GM23338 (cell line): ENCODE measurements around the gene DUS2. TPM values are rescaled to one million over a fixed set of nuclear protein-coding genes. Genes with fewer than 3 reads are reported as not detected.
"Not testable (repeated sequence)": the region's sequence is repeated elsewhere in the genome, so short reads cannot be mapped to it uniquely, and the experiment has no call there.

ENCODE experiments used
- ATAC-seq: fragments of 200-7000 bp; cut with Tn5 transposase; 3 replicates; pipeline ENCODE4 v1.9.1; 2020
- DNase-seq: peaks from one replicate; pipeline ENCODE4 v3.0.0-alpha.2; 2015; ENCODE audit warnings: low spot score
- H2AFZ ChIP-seq: fragments of 200-600 bp; sonication (generic); 2 replicates; pipeline ENCODE4 v1.8.0; 2016; ENCODE audit warnings: antibody characterized with exemption, mild to moderate bottlenecking, moderate library complexity
- H3F3A ChIP-seq: fragments of 200-600 bp; sonication (generic); replicated peaks from 2 replicates; pipeline ENCODE4 v1.8.0; 2017; ENCODE audit warnings: antibody characterized with exemption, mixed run types, low read depth
- H3K27ac ChIP-seq: fragments of 200-600 bp; sonication (generic); 2 replicates; pipeline ENCODE4 v1.6.1; 2016; ENCODE audit warnings: low read depth
- H3K27me3 ChIP-seq: fragments of 200-600 bp; sonication (generic); 2 replicates; pipeline ENCODE4 v1.8.0; 2016; ENCODE audit warnings: mild to moderate bottlenecking, mixed run types, moderate library complexity; ENCODE audit not compliant: insufficient read depth
- H3K36me3 ChIP-seq: fragments of 200-600 bp; sonication (generic); 2 replicates; pipeline ENCODE4 v1.8.0; 2016; ENCODE audit warnings: mild to moderate bottlenecking; ENCODE audit not compliant: insufficient read depth
- H3K4me1 ChIP-seq: fragments of 200-600 bp; sonication (generic); 2 replicates; pipeline ENCODE4 v1.8.0; 2016; ENCODE audit warnings: mild to moderate bottlenecking, moderate library complexity; ENCODE audit not compliant: insufficient read depth
- H3K4me2 ChIP-seq: fragments of 200-600 bp; sonication (generic); 2 replicates; pipeline ENCODE4 v1.7.1; 2017; ENCODE audit warnings: mixed run types
- H3K4me3 ChIP-seq: fragments of 200-600 bp; sonication (generic); 2 replicates; pipeline ENCODE4 v1.6.1; 2016; ENCODE audit warnings: mixed run types
- H3K79me2 ChIP-seq: fragments of 200-600 bp; sonication (generic); replicated peaks from 2 replicates; pipeline ENCODE4 v1.8.0; 2017; ENCODE audit warnings: mild to moderate bottlenecking; ENCODE audit not compliant: insufficient read depth
- H3K9me2 ChIP-seq: fragments of 200-600 bp; sonication (generic); 2 replicates; pipeline ENCODE4 v1.8.0; 2017; ENCODE audit not compliant: insufficient read depth
- H4K20me1 ChIP-seq: fragments of 200-600 bp; sonication (generic); replicated peaks from 2 replicates; pipeline ENCODE4 v1.8.0; 2017; ENCODE audit warnings: mild to moderate bottlenecking; ENCODE audit not compliant: insufficient read depth
- H3K27ac Mint-ChIP-seq: 2 replicates; pipeline ENCODE4 v1.8.0; 2020; ENCODE audit warnings: inconsistent platforms, mild to moderate bottlenecking, moderate library complexity, mixed read lengths
- H3K27me3 Mint-ChIP-seq: 3 replicates; pipeline ENCODE4 v1.8.0; 2022; ENCODE audit warnings: low read depth, mild to moderate bottlenecking, moderate library complexity, mixed read lengths, inconsistent platforms; ENCODE audit not compliant: insufficient read depth, poor library complexity
- H3K36me3 Mint-ChIP-seq: 3 replicates; pipeline ENCODE4 v1.8.0; 2021; ENCODE audit warnings: low read depth, mild to moderate bottlenecking, inconsistent platforms, moderate library complexity, mixed read lengths
- H3K4me1 Mint-ChIP-seq: 3 replicates; pipeline ENCODE4 v1.8.0; 2020; ENCODE audit warnings: mild to moderate bottlenecking, inconsistent platforms, mixed read lengths
- H3K4me3 Mint-ChIP-seq: 3 replicates; pipeline ENCODE4 v1.8.0; 2021; ENCODE audit warnings: moderate library complexity, mild to moderate bottlenecking, inconsistent platforms, mixed read lengths
- H3K9me3 Mint-ChIP-seq: 3 replicates; pipeline ENCODE4 v1.8.0; 2020; ENCODE audit warnings: moderate library complexity, mild to moderate bottlenecking, inconsistent platforms, mixed read lengths
- CTCF ChIP-seq, 2 experiments: fragments of 200-600 bp in 1 of 2; sonication (generic) in 1 of 2; conservative IDR thresholded peaks; 2 replicates each; pipeline versions ENCODE4 v1.5.1 to v1.6.1; 2016 to 2017; ENCODE audit warnings: antibody characterized with exemption in 2 of 2, low read depth in 2 of 2, mild to moderate bottlenecking in 2 of 2, moderate library complexity in 1 of 2
- ETS1 ChIP-seq: IDR thresholded peaks from 2 replicates; pipeline ENCODE4 v1.6.1; 2016; ENCODE audit warnings: antibody characterized with exemption
- EZH2phosphoT487 ChIP-seq: fragments of 200-600 bp; sonication (generic); IDR thresholded peaks from one replicate; pipeline ENCODE4 v1.8.1; 2018; ENCODE audit warnings: antibody characterized with exemption; ENCODE audit not compliant: unreplicated experiment
- NANOG ChIP-seq: IDR thresholded peaks from 2 replicates; pipeline ENCODE4 v1.6.1; 2016; ENCODE audit warnings: antibody characterized with exemption, borderline replicate concordance
- POLR2AphosphoS5 ChIP-seq: IDR thresholded peaks from 2 replicates; pipeline ENCODE4 v1.6.1; 2016; ENCODE audit warnings: antibody characterized with exemption, low read depth
- STAT1 ChIP-seq: IDR thresholded peaks from one replicate; pipeline ENCODE4 v1.6.1; 2016; ENCODE audit warnings: antibody characterized with exemption; ENCODE audit not compliant: unreplicated experiment
- ZNF114 ChIP-seq: fragments of 250-450 bp; sonication (Bioruptor Pico); IDR thresholded peaks from 2 replicates; pipeline ENCODE4 v1.5.0; 2020; ENCODE audit warnings: mild to moderate bottlenecking, moderate library complexity
- ZNF331 ChIP-seq: fragments of 250-450 bp; sonication (Bioruptor Pico); IDR thresholded peaks from 2 replicates; pipeline ENCODE4 v1.5.0; 2020; ENCODE audit warnings: low read depth, mild to moderate bottlenecking, moderate library complexity
- polyA plus RNA-seq: library from polyadenylated mRNA; unstranded; fragments of >200 nt; fragmentation: Nextera tagmentation; extraction: Ambion mirVana; gene quantifications from 2 replicates; pipeline ENCODE4 v1.2.1, GENCODE V29; 2016
- total RNA-seq: library from RNA; depleted of rRNA; stranded (reverse); fragments of >200 nt; shearing (Covaris generic); gene quantifications from 2 replicates; pipeline ENCODE4 v1.2.3, GENCODE V29; 2014

Gene DUS2
- total and polyA plus RNA-seq, 2 experiments from 2014 or later, result 13.3 to 26.4 TPM

GRCh38 chr16:68117884-68118283 is 94.8 kb downstream of the DUS2 start (continued):
- no peak for TF ChIP-seq CTCF (conservative IDR thresholded peaks at IDR 0.05; ENCODE audit: low read depth in 2 of 2)
- no peak for TF ChIP-seq EZH2phosphoT487
- no peak for TF ChIP-seq NANOG
- no peak for TF ChIP-seq STAT1
- TF ChIP-seq ZNF114 (CRISPR knock-in tag), result no peak
- TF ChIP-seq POLR2AphosphoS5, result no peak
- TF ChIP-seq ZNF331, result no peak
- TF ChIP-seq ETS1, result no peak

- H3F3A ChIP-seq, H3K4me1 ChIP-seq, H3K9me3 Mint-ChIP-seq, H3K9me2 ChIP-seq, ATAC-seq, H3K4me3 Mint-ChIP-seq, DNase-seq, H3K4me3 ChIP-seq, H3K4me2 ChIP-seq, H3K27me3 Mint-ChIP-seq, H3K36me3 Mint-ChIP-seq, H3K4me1 Mint-ChIP-seq, H3K27ac ChIP-seq, H3K27me3 ChIP-seq, H2AFZ ChIP-seq, H3K36me3 ChIP-seq, H3K27ac Mint-ChIP-seq: not testable (repeated sequence)
- Histone ChIP-seq H4K20me1 (peaks cover 27% of the 10 kb centered on the region; the same call in 1 of the 2 replicates), H3K79me2 (peaks cover 96% of the 10 kb centered on the region)
These were observed 95.9 kb downstream of the DUS2 start for GRCh38 chr16:68118954-68119353.

- H3K4me2 ChIP-seq, ATAC-seq, H3K4me1 ChIP-seq, H3K27me3 Mint-ChIP-seq, H3K36me3 Mint-ChIP-seq, H3K27me3 ChIP-seq, H3K4me1 Mint-ChIP-seq, H3K27ac Mint-ChIP-seq, H3K9me2 ChIP-seq, H2AFZ ChIP-seq, H3K9me3 Mint-ChIP-seq, DNase-seq, H3F3A ChIP-seq, H3K27ac ChIP-seq, H3K36me3 ChIP-seq, H3K4me3 Mint-ChIP-seq, H3K4me3 ChIP-seq: not testable (repeated sequence)
- peaks cover 95% of the 10 kb centered on the region for H3K79me2 ChIP-seq
- peaks cover 24% of the 10 kb centered on the region; the same call in 1 of the 2 replicates for H4K20me1 ChIP-seq
These were observed 97.4 kb downstream of the DUS2 start for GRCh38 chr16:68120496-68120895.
